NB4 (cell line): Measurements from ENCODE around the gene SRBD1.

ENCODE experiments used
- TF ChIP-seq, protein P1 (sequence below): IDR thresholded peaks from one replicate; pipeline ENCODE4 v1.5.1; 2012; ENCODE audit warnings: low read depth, low read length
- TF ChIP-seq, protein P2 (sequence below): IDR thresholded peaks from 2 replicates; pipeline ENCODE4 v1.6.1; 2011; ENCODE audit warnings: low read depth, low read length

GRCh38 chr2:45446016-45446415 lies 165.1 kb downstream of the SRBD1 start:
- TF ChIP-seq, protein P1, sequence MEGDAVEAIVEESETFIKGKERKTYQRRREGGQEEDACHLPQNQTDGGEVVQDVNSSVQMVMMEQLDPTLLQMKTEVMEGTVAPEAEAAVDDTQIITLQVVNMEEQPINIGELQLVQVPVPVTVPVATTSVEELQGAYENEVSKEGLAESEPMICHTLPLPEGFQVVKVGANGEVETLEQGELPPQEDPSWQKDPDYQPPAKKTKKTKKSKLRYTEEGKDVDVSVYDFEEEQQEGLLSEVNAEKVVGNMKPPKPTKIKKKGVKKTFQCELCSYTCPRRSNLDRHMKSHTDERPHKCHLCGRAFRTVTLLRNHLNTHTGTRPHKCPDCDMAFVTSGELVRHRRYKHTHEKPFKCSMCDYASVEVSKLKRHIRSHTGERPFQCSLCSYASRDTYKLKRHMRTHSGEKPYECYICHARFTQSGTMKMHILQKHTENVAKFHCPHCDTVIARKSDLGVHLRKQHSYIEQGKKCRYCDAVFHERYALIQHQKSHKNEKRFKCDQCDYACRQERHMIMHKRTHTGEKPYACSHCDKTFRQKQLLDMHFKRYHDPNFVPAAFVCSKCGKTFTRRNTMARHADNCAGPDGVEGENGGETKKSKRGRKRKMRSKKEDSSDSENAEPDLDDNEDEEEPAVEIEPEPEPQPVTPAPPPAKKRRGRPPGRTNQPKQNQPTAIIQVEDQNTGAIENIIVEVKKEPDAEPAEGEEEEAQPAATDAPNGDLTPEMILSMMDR = no peak
- TF ChIP-seq, protein P2, sequence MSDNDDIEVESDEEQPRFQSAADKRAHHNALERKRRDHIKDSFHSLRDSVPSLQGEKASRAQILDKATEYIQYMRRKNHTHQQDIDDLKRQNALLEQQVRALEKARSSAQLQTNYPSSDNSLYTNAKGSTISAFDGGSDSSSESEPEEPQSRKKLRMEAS = no peak
